A549 (cell line): ENCODE measurements around the gene ZNF672. TPM values are rescaled to one million over a fixed set of nuclear protein-coding genes. Genes with fewer than 3 reads are reported as not detected.
"Not testable (repeated sequence)": the region's sequence is repeated elsewhere in the genome, so short reads cannot be mapped to it uniquely, and the experiment has no call there.

Experiments
- ATAC-seq, 2 experiments: fragments of 200-7000 bp in 1 of 2; fragments of >200 bp in 1 of 2; cut with Nextera tagmentation in 1 of 2; cut with Tn5 transposase in 1 of 2; 3 replicates each; pipeline versions ENCODE4 v1.8.0 to v1.9.1; 2018 to 2020; ENCODE audit warnings: mild to moderate bottlenecking in 1 of 2, moderate library complexity in 1 of 2
- CTCF ChIA-PET: fragments of 300-600 bp; sonication (Branson Sonifier 250); formaldehyde crosslinking; extraction: SDS; loops from one replicate; lab custom pipeline; 2021; ENCODE audit warnings: antibody characterized with exemption, inconsistent platforms; lab: Yijun Ruan, JAX
- POLR2A ChIA-PET: fragments of 350-600 bp; formaldehyde crosslinking; extraction: SDS; loops from one replicate; lab custom pipeline; 2021; ENCODE audit warnings: antibody characterized with exemption, inconsistent platforms; lab: Yijun Ruan, JAX
- DNase-seq, 2 experiments: peaks; one replicate each; pipeline versions ENCODE4 v3.0.0 to v3.0.0-alpha.2; 2011 to 2016; ENCODE audit warnings: low read depth in 1 of 2, low spot score in 1 of 2
- FAIRE-seq: peaks from 2 replicates; lab custom pipeline; 2011; peaks lifted over from hg19 to GRCh38; lab: Jason Lieb, UNC
- H3K27ac ChIP-seq, 2 experiments: fragments of >200 bp; sonication (Bioruptor Twin); formaldehyde crosslinking; 3 replicates each; pipeline ENCODE4 v1.5.1; 2016 to 2017
- H3K4me1 ChIP-seq: fragments of >200 bp; sonication (Bioruptor Twin); formaldehyde crosslinking; 3 replicates; pipeline ENCODE4 v1.6.1; 2016
- H3K4me2 ChIP-seq: fragments of >200 bp; sonication (Bioruptor Twin); formaldehyde crosslinking; 3 replicates; pipeline ENCODE4 v1.6.1; 2016
- H3K4me3 ChIP-seq: fragments of >200 bp; sonication (Bioruptor Twin); formaldehyde crosslinking; 3 replicates; pipeline ENCODE4 v1.5.1; 2016
- H3K9me3 ChIP-seq: fragments of >200 bp; sonication (Bioruptor Twin); formaldehyde crosslinking; 3 replicates; pipeline ENCODE4 v1.6.1; 2016
- CEBPB ChIP-seq, 2 experiments: fragments of >200 bp in 1 of 2; sonication (Bioruptor Twin) in 1 of 2; formaldehyde crosslinking in 1 of 2; IDR thresholded peaks; 2 replicates each; pipeline ENCODE4 v1.6.1; 2012 to 2016
- EHF ChIP-seq: fragments of 250-450 bp; sonication (Bioruptor Pico); IDR thresholded peaks from 2 replicates; pipeline ENCODE4 v1.5.0; 2020; ENCODE audit warnings: mild to moderate bottlenecking
- EHMT2 ChIP-seq: fragments of 200-600 bp; sonication (generic); IDR thresholded peaks from 2 replicates; pipeline ENCODE4 v1.6.1; 2016; ENCODE audit warnings: antibody characterized with exemption, low read depth, mild to moderate bottlenecking, moderate library complexity
- FOSB ChIP-seq: fragments of 250-450 bp; sonication (Bioruptor Pico); IDR thresholded peaks from 2 replicates; pipeline ENCODE4 v1.5.0; 2020; ENCODE audit warnings: mild to moderate bottlenecking, moderate library complexity
- FOSL2 ChIP-seq, 2 experiments: fragments of 450-650 bp in 1 of 2; fragments of >200 bp in 1 of 2; sonication (Bioruptor Twin) in 1 of 2; formaldehyde crosslinking; IDR thresholded peaks; 2 replicates each; pipeline versions ENCODE4 v1.5.0 to v1.6.1; 2016 to 2020; ENCODE audit warnings: mild to moderate bottlenecking in 1 of 2, moderate library complexity in 1 of 2
- GATA3 ChIP-seq: IDR thresholded peaks from 2 replicates; pipeline ENCODE4 v1.6.1; 2012; ENCODE audit warnings: borderline replicate concordance
- HDAC2 ChIP-seq: fragments of 200-600 bp; sonication (generic); IDR thresholded peaks from 2 replicates; pipeline ENCODE4 v1.6.1; 2016
- HOXA7 ChIP-seq: fragments of 250-450 bp; sonication (Bioruptor Pico); IDR thresholded peaks from 2 replicates; pipeline ENCODE4 v1.5.0; 2020; ENCODE audit warnings: mild to moderate bottlenecking, moderate library complexity
- JUN ChIP-seq, 2 experiments: fragments of >200 bp; sonication (Bioruptor Twin); formaldehyde crosslinking; IDR thresholded peaks; 2 replicates in 1 of 2; 3 replicates in 1 of 2; pipeline ENCODE4 v1.6.1; 2016 to 2017
- KDM1A ChIP-seq: fragments of 200-600 bp; sonication (generic); IDR thresholded peaks from 2 replicates; pipeline ENCODE4 v1.6.1; 2016; ENCODE audit warnings: low read depth, mild to moderate bottlenecking
- MAZ ChIP-seq: fragments of 150-350 bp; IDR thresholded peaks from 2 replicates; pipeline ENCODE4 v1.6.1; 2014; ENCODE audit warnings: antibody characterized with exemption, low read depth, low read length, borderline replicate concordance
- MYC ChIP-seq: IDR thresholded peaks from 2 replicates; pipeline ENCODE4 v1.6.1; 2012; ENCODE audit warnings: mild to moderate bottlenecking, inconsistent platforms, low read length, improper control_type of control experiment, borderline replicate concordance
- PHF8 ChIP-seq: fragments of 200-600 bp; sonication (generic); IDR thresholded peaks from 2 replicates; pipeline ENCODE4 v1.6.1; 2016; ENCODE audit warnings: low read depth, mild to moderate bottlenecking, antibody characterized with exemption, moderate library complexity, borderline replicate concordance
- POLR2A ChIP-seq: IDR thresholded peaks from 2 replicates; pipeline ENCODE4 v1.6.1; 2012; ENCODE audit warnings: mild to moderate bottlenecking, low read length
- POLR2AphosphoS2 ChIP-seq: conservative IDR thresholded peaks from 2 replicates; pipeline ENCODE4 v1.6.1; 2012; ENCODE audit warnings: low read length, improper control_type of control experiment, inconsistent platforms
- RAD21 ChIP-seq, 2 experiments: fragments of >200 bp in 1 of 2; sonication (Bioruptor Twin) in 1 of 2; formaldehyde crosslinking in 1 of 2; IDR thresholded peaks in 1 of 2; conservative IDR thresholded peaks in 1 of 2; 2 replicates in 1 of 2; 3 replicates in 1 of 2; pipeline ENCODE4 v1.6.1; 2012 to 2018; ENCODE audit warnings: inconsistent platforms in 1 of 2
- RCOR1 ChIP-seq: fragments of 150-350 bp; IDR thresholded peaks from 2 replicates; pipeline ENCODE4 v1.6.1; 2014; ENCODE audit warnings: antibody characterized with exemption, low read length, low read depth
- RFX5 ChIP-seq: fragments of 450-650 bp; IDR thresholded peaks from 2 replicates; pipeline ENCODE4 v1.7.1; 2014; ENCODE audit warnings: antibody characterized with exemption, mild to moderate bottlenecking, moderate library complexity
- SMC3 ChIP-seq: fragments of >200 bp; sonication (Bioruptor Twin); formaldehyde crosslinking; IDR thresholded peaks from 3 replicates; pipeline ENCODE4 v1.6.1; 2018; ENCODE audit warnings: inconsistent platforms
- ZFP36 ChIP-seq: fragments of 450-650 bp; IDR thresholded peaks from 2 replicates; pipeline ENCODE4 v1.6.1; 2014; ENCODE audit warnings: borderline replicate concordance; ENCODE audit not compliant: partially characterized antibody
- ZNF302 ChIP-seq: fragments of 250-450 bp; sonication (Bioruptor Pico); IDR thresholded peaks from 2 replicates; pipeline ENCODE4 v1.9.0; 2021; ENCODE audit warnings: inconsistent platforms, mild to moderate bottlenecking, moderate library complexity
- WGBS: methylation state at CpG from one replicate; pipeline ENCODE4 v1.1.6; 2017; ENCODE audit errors: missing lambda C conversion rate; 5-methylcytosine and 5-hydroxymethylcytosine counted together
- polyA minus RNA-seq: library from RNA; depleted of rRNA, polyadenylated mRNA; stranded (reverse); fragments of >200 nt; gene quantifications from 2 replicates; pipeline ENCODE4 v1.2.3, GENCODE V29; 2011; rRNA and poly(A)+ RNA removed
- polyA plus RNA-seq, 4 experiments: library from polyadenylated mRNA; depleted of rRNA in 3 of 4; stranded (reverse); fragments of >200 nt; fragmentation: RNase III in 1 of 4; extraction: RNeasy Plus Mini Kit Qiagen cat#74134 plus additional on column Dnase treatment in 1 of 4; gene quantifications; 2 replicates in 3 of 4; 3 replicates in 1 of 4; pipeline ENCODE4 v1.2.3, GENCODE V29; 2011 to 2017
- TF ChIP-seq, protein P1 (sequence below): fragments of 250-450 bp; sonication (Bioruptor Pico); IDR thresholded peaks from 2 replicates; pipeline ENCODE4 v1.5.0; 2021; ENCODE audit warnings: mild to moderate bottlenecking, moderate library complexity, borderline replicate concordance
- TF ChIP-seq, protein P2 (sequence below): IDR thresholded peaks from 2 replicates; pipeline ENCODE4 v1.6.1; 2012; ENCODE audit warnings: low read depth, borderline replicate concordance
- TF ChIP-seq, protein P3 (sequence below): fragments of >200 bp; sonication (Bioruptor Twin); formaldehyde crosslinking; IDR thresholded peaks from 3 replicates; pipeline ENCODE4 v1.6.1; 2016

ZNF672 gene
- 20.4 and 20.6 TPM in 2 replicates for polyA plus RNA-seq (2011; rRNA removed)
- polyA plus RNA-seq (2012; cell fraction: cytosol; rRNA removed), result 20.6 and 28.1 TPM in 2 replicates
- polyA plus RNA-seq (2012; cell fraction: nucleus; rRNA removed), result 28.7 and 43.5 TPM in 2 replicates
- 15.6 to 18.9 TPM (median 17.8 TPM) in 3 replicates for polyA plus RNA-seq (2017; fragmentation: RNase III; extraction: RNeasy Plus Mini Kit Qiagen cat#74134 plus additional on column Dnase treatment)
- 31.5 and 33.3 TPM in 2 replicates for polyA minus RNA-seq

DNA sequence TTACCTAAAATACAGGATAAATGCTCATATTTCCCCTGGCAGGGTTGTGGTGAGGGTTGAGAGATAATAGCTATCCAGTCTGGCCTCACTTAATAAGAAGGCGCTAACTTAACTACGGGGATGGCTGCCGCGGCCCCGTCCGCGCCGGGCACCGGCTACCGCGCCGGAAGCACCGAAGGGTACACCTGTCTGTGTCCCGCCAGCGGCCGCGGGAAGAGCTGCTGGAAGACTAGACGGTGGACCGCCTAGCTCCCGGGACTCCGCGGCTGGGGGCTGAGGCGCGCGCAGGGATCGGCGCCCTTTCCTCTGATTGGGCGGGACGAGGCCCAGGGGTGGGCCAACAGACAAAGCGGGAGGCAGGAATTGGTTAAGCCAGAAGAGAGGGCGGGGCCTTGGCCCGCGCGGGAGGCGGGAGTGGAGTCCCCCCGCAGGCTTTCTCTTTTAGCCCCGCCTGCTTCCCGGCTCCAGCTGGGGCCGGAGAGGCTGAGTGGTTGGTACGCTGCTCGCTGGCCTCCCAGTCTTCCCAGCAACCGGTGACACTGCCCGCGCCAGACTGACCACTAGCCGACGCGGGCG, at the start of gene ZNF672:
Gene ZNF672, plus strand, starts transcription at position 444 of the 576 bp plus-strand sequence. CDS start 9,051 bp downstream, outside the sequence.
- FAIRE-seq, result no peak
- H3K4me2 ChIP-seq, result peak within 1 kb of the TSS; percentile 77
- peaks cover 10% of the 10 kb centered on the region; the same call in 2 of the 3 replicates for H3K4me1 ChIP-seq
- 1% methylated on average over 18 of the region's 48 CpGs for WGBS
- ChIA-PET CTCF (interaction anchor here (1.0 to 6.7 kb wide), 5 partner anchors 10 to 35 kb away, joined by 4 to 48 read pairs (median 6); partner anchors contain the start of genes SH3BP5L and ZNF692), POLR2A (interaction anchor here (0.6 to 3.5 kb wide), 10 partner anchors 9 to 89 kb away, joined by 3 to 60 read pairs (median 6); partner anchors contain the start of genes PGBD2, SH3BP5L and ZNF692)
- ATAC-seq, result peak; percentile 90 to 95
- peak within 1 kb of the TSS; percentile 94 to 95 for H3K27ac ChIP-seq
- peak within 1 kb of the TSS; percentile 88 for H3K4me3 ChIP-seq
- TF ChIP-seq RFX5 (peak; percentile 99), FOSL2 (IDR thresholded peaks at IDR 0.05) (no peak), FOSL2 (CRISPR knock-in tag; IDR thresholded peaks at IDR 0.05) (no peak), RAD21 (conservative IDR thresholded peaks at IDR 0.05 in 1 of 2, IDR thresholded peaks at IDR 0.05 in 1 of 2) (no peak), HOXA7 (CRISPR knock-in tag) (no peak), MAZ (no peak), POLR2A (peak; percentile 87), PHF8 (peak; percentile 79), SMC3 (0 out of 3 replicates have a peak, but pooled peaks have one; percentile 10), ZFP36 (no peak), HDAC2 (no peak), POLR2AphosphoS2 (no peak)
- TF ChIP-seq, protein P1, sequence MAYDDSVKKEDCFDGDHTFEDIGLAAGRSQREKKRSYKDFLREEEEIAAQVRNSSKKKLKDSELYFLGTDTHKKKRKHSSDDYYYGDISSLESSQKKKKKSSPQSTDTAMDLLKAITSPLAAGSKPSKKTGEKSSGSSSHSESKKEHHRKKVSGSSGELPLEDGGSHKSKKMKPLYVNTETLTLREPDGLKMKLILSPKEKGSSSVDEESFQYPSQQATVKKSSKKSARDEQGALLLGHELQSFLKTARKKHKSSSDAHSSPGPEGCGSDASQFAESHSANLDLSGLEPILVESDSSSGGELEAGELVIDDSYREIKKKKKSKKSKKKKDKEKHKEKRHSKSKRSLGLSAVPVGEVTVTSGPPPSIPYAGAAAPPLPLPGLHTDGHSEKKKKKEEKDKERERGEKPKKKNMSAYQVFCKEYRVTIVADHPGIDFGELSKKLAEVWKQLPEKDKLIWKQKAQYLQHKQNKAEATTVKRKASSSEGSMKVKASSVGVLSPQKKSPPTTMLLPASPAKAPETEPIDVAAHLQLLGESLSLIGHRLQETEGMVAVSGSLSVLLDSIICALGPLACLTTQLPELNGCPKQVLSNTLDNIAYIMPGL (CRISPR knock-in tag), result no peak
- TF ChIP-seq, protein P2, sequence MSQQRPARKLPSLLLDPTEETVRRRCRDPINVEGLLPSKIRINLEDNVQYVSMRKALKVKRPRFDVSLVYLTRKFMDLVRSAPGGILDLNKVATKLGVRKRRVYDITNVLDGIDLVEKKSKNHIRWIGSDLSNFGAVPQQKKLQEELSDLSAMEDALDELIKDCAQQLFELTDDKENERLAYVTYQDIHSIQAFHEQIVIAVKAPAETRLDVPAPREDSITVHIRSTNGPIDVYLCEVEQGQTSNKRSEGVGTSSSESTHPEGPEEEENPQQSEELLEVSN, result peak; percentile 55
- TF ChIP-seq, protein P3, sequence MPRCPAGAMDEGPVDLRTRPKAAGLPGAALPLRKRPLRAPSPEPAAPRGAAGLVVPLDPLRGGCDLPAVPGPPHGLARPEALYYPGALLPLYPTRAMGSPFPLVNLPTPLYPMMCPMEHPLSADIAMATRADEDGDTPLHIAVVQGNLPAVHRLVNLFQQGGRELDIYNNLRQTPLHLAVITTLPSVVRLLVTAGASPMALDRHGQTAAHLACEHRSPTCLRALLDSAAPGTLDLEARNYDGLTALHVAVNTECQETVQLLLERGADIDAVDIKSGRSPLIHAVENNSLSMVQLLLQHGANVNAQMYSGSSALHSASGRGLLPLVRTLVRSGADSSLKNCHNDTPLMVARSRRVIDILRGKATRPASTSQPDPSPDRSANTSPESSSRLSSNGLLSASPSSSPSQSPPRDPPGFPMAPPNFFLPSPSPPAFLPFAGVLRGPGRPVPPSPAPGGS, result peak; percentile 55; the same call in 1 of the 3 replicates
- TF ChIP-seq, all 56 proteins: peak for 6
- H3K9me3 ChIP-seq, result no peaks in the 10 kb centered on the region
- peak; percentile 90 to 97 for DNase-seq

DNA sequence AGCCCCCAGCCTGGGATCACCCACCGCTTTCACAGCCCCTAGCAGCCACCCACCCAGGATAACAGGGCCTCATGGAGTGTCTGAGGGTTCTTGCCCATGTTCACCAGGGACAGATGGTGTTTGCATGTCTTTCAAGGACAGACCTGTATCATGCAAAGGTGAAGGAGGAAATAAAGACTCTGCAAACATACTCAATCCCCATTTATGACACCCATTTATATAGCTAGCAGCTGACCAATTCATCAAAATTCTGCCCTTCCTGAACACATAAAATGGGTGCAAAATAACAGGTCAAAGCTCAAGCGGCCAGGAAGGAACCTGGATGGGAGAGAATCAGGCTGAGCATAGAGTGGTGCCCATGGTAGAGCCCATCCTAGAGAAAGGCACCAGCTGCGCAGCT, 49.7 kb upstream of the ZNF672 start:
- H3K9me3 ChIP-seq, result no peaks in the 10 kb centered on the region
- FAIRE-seq, result no peak
- H3K27ac ChIP-seq, result no peak overlapping the region
- 22% methylated on average over 3 of the region's 3 CpGs for WGBS
- DNase-seq, result no peak
- no peak overlapping the region for H3K4me3 ChIP-seq
- TF ChIP-seq, protein P3, result no peak
- TF ChIP-seq GATA3 (no peak), ZNF302 (CRISPR knock-in tag) (no peak), RCOR1 (no peak), EHMT2 (no peak), EHF (CRISPR knock-in tag) (no peak), KDM1A (no peak), JUN (IDR thresholded peaks at IDR 0.05) (no peak), CEBPB (IDR thresholded peaks at IDR 0.05) (no peak), FOSB (no peak), HDAC2 (no peak), MYC (no peak), FOSL2 (IDR thresholded peaks at IDR 0.05) (no peak), FOSL2 (CRISPR knock-in tag; IDR thresholded peaks at IDR 0.05) (no peak)
- TF ChIP-seq, all 56 proteins: peak for 0
- Histone ChIP-seq H3K4me1 (peaks cover 4% of the 10 kb centered on the region; the same call in 1 of the 3 replicates), H3K4me2 (no peak overlapping the region)
- POLR2A ChIA-PET, result no interaction called here
- CTCF ChIA-PET, result interaction anchor here (1.0 kb wide), 1 partner anchor 19 kb away, joined by 4 read pairs; no protein-coding TSS in a partner anchor
- no peak for ATAC-seq

DNA sequence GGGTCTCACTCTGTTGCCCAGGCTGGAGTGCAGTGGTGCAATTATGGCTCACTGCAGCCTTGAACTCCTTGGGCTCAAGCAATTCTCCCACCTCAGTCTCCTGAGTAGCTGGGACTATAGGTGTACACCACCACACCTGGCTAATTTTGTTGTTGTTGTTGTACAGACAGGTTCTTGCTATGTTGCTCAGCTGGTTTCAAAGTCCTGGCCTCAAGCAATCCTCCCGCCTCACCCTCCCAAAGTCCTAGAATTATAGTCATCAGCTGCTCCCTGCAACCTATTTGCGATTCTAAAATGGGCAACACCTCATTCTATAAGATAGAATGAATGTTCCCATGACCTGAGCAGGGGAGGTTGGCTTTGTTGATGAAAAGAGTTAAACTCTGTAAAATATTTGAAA, 48.7 kb upstream of the ZNF672 start:
- DNase-seq, H3K4me2 ChIP-seq, H3K9me3 ChIP-seq, FAIRE-seq, H3K4me3 ChIP-seq, H3K4me1 ChIP-seq, H3K27ac ChIP-seq, POLR2A ChIA-PET, ATAC-seq: not testable (repeated sequence)
- WGBS, result 2% methylated on average over 2 of the region's 2 CpGs
- CTCF ChIA-PET, result interaction anchor here (1.0 to 1.1 kb wide), 2 partner anchors 18 to 50 kb away, joined by 3 to 4 read pairs; no protein-coding TSS in a partner anchor
